NB4 (cell line): Measurements from ENCODE around the gene SALL3.

Source experiments
- MYC ChIP-seq: IDR thresholded peaks from 2 replicates; pipeline ENCODE4 v1.6.1; 2011; ENCODE audit warnings: low read depth, low read length
- POLR2A ChIP-seq: IDR thresholded peaks from 2 replicates; pipeline ENCODE4 v1.6.1; 2011; ENCODE audit warnings: mild to moderate bottlenecking; ENCODE audit not compliant: insufficient read length; ENCODE audit errors: extremely low read depth
- TF ChIP-seq, protein P1 (sequence below): IDR thresholded peaks from one replicate; pipeline ENCODE4 v1.5.1; 2012; ENCODE audit warnings: low read depth, low read length
- TF ChIP-seq, protein P2 (sequence below): IDR thresholded peaks from 2 replicates; pipeline ENCODE4 v1.6.1; 2011; ENCODE audit warnings: low read depth, low read length

DNA sequence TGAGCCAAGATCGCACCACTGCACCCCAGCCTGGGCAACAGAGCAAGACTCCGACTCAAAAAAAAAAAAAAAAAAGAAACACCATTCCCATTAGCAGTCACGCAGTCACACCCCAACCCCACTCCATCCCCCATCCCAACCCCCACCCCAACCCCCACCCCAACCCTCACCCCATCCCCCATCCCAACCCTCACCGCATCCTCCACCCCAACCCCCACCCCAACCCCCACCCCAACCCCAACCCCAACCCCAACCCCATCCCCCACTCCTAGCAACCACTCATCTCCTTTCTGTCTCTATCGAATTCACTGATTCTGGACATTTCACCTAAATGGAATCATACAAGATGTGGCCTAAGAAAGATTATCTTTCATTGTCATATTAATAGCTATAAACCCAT lies 63.7 kb downstream of the SALL3 start:
- TF ChIP-seq, protein P1, sequence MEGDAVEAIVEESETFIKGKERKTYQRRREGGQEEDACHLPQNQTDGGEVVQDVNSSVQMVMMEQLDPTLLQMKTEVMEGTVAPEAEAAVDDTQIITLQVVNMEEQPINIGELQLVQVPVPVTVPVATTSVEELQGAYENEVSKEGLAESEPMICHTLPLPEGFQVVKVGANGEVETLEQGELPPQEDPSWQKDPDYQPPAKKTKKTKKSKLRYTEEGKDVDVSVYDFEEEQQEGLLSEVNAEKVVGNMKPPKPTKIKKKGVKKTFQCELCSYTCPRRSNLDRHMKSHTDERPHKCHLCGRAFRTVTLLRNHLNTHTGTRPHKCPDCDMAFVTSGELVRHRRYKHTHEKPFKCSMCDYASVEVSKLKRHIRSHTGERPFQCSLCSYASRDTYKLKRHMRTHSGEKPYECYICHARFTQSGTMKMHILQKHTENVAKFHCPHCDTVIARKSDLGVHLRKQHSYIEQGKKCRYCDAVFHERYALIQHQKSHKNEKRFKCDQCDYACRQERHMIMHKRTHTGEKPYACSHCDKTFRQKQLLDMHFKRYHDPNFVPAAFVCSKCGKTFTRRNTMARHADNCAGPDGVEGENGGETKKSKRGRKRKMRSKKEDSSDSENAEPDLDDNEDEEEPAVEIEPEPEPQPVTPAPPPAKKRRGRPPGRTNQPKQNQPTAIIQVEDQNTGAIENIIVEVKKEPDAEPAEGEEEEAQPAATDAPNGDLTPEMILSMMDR, result no peak
- TF ChIP-seq POLR2A (no peak), MYC (no peak)
- TF ChIP-seq, protein P2, sequence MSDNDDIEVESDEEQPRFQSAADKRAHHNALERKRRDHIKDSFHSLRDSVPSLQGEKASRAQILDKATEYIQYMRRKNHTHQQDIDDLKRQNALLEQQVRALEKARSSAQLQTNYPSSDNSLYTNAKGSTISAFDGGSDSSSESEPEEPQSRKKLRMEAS, result no peak
